ENCODE data around the gene VPS72.
"Not testable (repeated sequence)": the region's sequence is repeated elsewhere in the genome, so short reads cannot be mapped to it uniquely, and the experiment has no call there.

Gene VPS72

GRCh38 chr1:151188667-151189066 lies 1.3 kb downstream of the VPS72 start:
- not testable (repeated sequence) for H3K27ac ChIP-seq (ENCODE audit: low read depth, low read length)
- H3K9ac ChIP-seq (ENCODE audit: low read depth in 1 of 2, low read length in 2 of 2): peak overlapping the region; percentile 79 to 97
- H3K4me3 ChIP-seq (ENCODE audit: low read depth in 1 of 2, low read length in 2 of 2): peak overlapping the region; percentile 89 to 92

GRCh38 chr1:151187205-151187604 lies 2.8 kb downstream of the VPS72 start:
- H3K27me3 ChIP-seq (ENCODE audit: control insufficient read depth in 1 of 2, insufficient read depth in 2 of 2, low read length in 2 of 2): no peaks in the 10 kb centered on the region
- peaks cover 11 to 16% of the 10 kb centered on the region in 2 donors for H3K4me1 ChIP-seq (ENCODE audit: control insufficient read depth in 1 of 2, insufficient read depth in 2 of 2, low read length in 2 of 2)
- H3K36me3 ChIP-seq (ENCODE audit: control insufficient read depth in 1 of 2, insufficient read depth in 2 of 2, low read length in 2 of 2): peaks cover 21 to 33% of the 10 kb centered on the region in 2 donors
- no peak overlapping the region for H3K9ac ChIP-seq (ENCODE audit: low read depth in 1 of 2, low read length in 2 of 2)
- no peaks in the 10 kb centered on the region for H3K9me3 ChIP-seq (ENCODE audit: control insufficient read depth in 1 of 2, low read length in 2 of 2)
- no peak overlapping the region for H3K4me3 ChIP-seq (ENCODE audit: low read depth in 1 of 2, low read length in 2 of 2)
- H3K27ac ChIP-seq (ENCODE audit: low read depth, low read length): no peak overlapping the region

More at GRCh38 chr1:151188667-151189066, 1.3 kb downstream of the VPS72 start:
- H3K27me3 ChIP-seq (ENCODE audit: control insufficient read depth in 1 of 2, insufficient read depth in 2 of 2, low read length in 2 of 2); H3K9me3 ChIP-seq (ENCODE audit: control insufficient read depth in 1 of 2, low read length in 2 of 2): not testable (repeated sequence)
- peaks cover 14 to 21% of the 10 kb centered on the region in 2 donors for H3K36me3 ChIP-seq (ENCODE audit: control insufficient read depth in 1 of 2, insufficient read depth in 2 of 2, low read length in 2 of 2)
- peaks cover 11 to 16% of the 10 kb centered on the region in 2 donors for H3K4me1 ChIP-seq (ENCODE audit: control insufficient read depth in 1 of 2, insufficient read depth in 2 of 2, low read length in 2 of 2)

DNA sequence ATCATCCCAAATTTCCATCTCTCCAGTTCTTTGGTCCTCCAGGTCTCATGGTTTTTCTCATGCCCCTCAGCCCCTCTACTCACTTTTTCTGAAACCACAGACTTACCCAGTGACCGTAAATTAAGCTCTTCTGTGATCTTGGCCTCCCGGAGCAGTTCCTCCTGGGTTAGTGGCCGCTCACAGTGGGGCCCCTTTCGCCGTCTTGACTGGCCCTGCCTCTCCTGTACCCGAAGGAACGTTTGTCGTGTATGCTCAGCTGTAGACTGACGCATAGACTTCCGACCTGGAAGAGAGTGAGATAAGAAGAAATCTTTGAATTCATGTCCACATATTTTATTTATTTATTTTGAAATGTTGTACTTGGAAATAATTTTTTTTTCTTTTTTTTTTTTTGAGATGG lies 5.8 kb downstream of the VPS72 start:
- no peak overlapping the region for H3K27ac ChIP-seq (ENCODE audit: low read depth, low read length)
- peaks cover 26 to 58% of the 10 kb centered on the region in 2 donors for H3K36me3 ChIP-seq (ENCODE audit: control insufficient read depth in 1 of 2, insufficient read depth in 2 of 2, low read length in 2 of 2)
- no peak overlapping the region for H3K4me3 ChIP-seq (ENCODE audit: low read depth in 1 of 2, low read length in 2 of 2)
- peaks cover 11 to 12% of the 10 kb centered on the region in 2 donors for H3K4me1 ChIP-seq (ENCODE audit: control insufficient read depth in 1 of 2, insufficient read depth in 2 of 2, low read length in 2 of 2)
- no peak overlapping the region for H3K9ac ChIP-seq (ENCODE audit: low read depth in 1 of 2, low read length in 2 of 2)
- H3K27me3 ChIP-seq (ENCODE audit: control insufficient read depth in 1 of 2, insufficient read depth in 2 of 2, low read length in 2 of 2): no peaks in the 10 kb centered on the region
- H3K9me3 ChIP-seq (ENCODE audit: control insufficient read depth in 1 of 2, low read length in 2 of 2): no peaks in the 10 kb centered on the region

GRCh38 chr1:151176514-151177045 lies 13.4 kb downstream of the VPS72 start:
- Histone ChIP-seq H3K4me1 (ENCODE audit: control insufficient read depth in 1 of 2, insufficient read depth in 2 of 2, low read length in 2 of 2) (no peaks in the 10 kb centered on the region), H3K27me3 (ENCODE audit: control insufficient read depth in 1 of 2, insufficient read depth in 2 of 2, low read length in 2 of 2) (no peaks in the 10 kb centered on the region), H3K36me3 (ENCODE audit: control insufficient read depth in 1 of 2, insufficient read depth in 2 of 2, low read length in 2 of 2) (peaks cover 24 to 81% of the 10 kb centered on the region in 2 donors), H3K9me3 (ENCODE audit: control insufficient read depth in 1 of 2, low read length in 2 of 2) (no peaks in the 10 kb centered on the region), H3K27ac (ENCODE audit: low read depth, low read length) (no peak overlapping the region), H3K9ac (ENCODE audit: low read depth in 1 of 2, low read length in 2 of 2) (no peak overlapping the region), H3K4me3 (ENCODE audit: low read depth in 1 of 2, low read length in 2 of 2) (no peak overlapping the region)

DNA sequence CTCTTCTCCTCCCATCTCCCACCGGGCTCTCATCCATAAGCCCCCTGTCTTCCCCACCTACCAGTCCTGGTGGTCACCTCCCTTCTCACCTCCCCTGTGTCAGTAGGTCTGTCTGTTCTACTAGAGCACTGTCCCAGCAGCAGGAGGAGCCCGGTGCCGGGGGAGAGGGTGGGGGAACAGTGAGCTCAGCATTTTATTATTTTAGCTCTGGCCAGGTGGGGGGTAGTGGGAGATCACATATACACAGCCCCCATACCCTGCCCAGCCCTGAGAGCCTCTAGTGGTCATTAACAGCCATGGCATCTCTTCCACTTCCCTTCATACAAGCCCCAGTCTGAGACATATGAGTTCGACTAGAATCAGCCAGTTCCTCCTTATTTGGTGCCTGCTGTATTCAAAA lies 14.1 kb downstream of the VPS72 start, which contains the start of gene TMOD4:
Gene TMOD4, minus strand, starts transcription at position 119 of the 400 bp plus-strand sequence. CDS start 1,106 bp downstream, outside the sequence.
- Histone ChIP-seq H3K27me3 (ENCODE audit: control insufficient read depth in 1 of 2, insufficient read depth in 2 of 2, low read length in 2 of 2) (no peaks in the 10 kb centered on the region), H3K9ac (ENCODE audit: low read depth in 1 of 2, low read length in 2 of 2) (no peak within 1 kb of the TSS), H3K4me3 (ENCODE audit: low read depth in 1 of 2, low read length in 2 of 2) (no peak within 1 kb of the TSS), H3K36me3 (ENCODE audit: control insufficient read depth in 1 of 2, insufficient read depth in 2 of 2, low read length in 2 of 2) (peaks cover 21 to 80% of the 10 kb centered on the region in 2 donors), H3K4me1 (ENCODE audit: control insufficient read depth in 1 of 2, insufficient read depth in 2 of 2, low read length in 2 of 2) (no peaks in the 10 kb centered on the region), H3K27ac (ENCODE audit: low read depth, low read length) (no peak within 1 kb of the TSS), H3K9me3 (ENCODE audit: control insufficient read depth in 1 of 2, low read length in 2 of 2) (no peaks in the 10 kb centered on the region)

GRCh38 chr1:151175041-151175741 lies 14.8 kb downstream of the VPS72 start:
- H3K4me3 ChIP-seq (ENCODE audit: low read depth in 1 of 2, low read length in 2 of 2): no peak overlapping the region
- peaks cover 21 to 80% of the 10 kb centered on the region in 2 donors for H3K36me3 ChIP-seq (ENCODE audit: control insufficient read depth in 1 of 2, insufficient read depth in 2 of 2, low read length in 2 of 2)

DNA sequence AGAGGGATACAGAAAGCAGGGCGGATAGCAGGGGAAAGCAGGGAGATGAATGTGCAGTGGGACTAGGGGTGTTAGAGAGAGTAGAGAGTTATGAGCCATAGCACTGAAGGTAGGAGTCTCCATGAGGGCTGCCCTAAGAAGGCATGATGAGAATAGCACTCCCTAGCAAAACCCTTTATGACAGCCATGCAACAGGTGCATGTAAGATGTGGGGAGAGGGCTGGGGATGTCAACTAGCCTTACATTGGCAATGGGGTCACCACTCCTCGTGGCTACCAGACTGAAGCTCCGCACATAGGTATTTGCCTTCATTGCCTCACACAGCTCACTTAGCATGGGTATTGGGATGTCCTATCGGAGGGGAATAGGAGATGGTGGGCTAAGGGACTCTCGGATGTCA lies 18.8 kb downstream of the VPS72 start:
- no peak overlapping the region for H3K4me3 ChIP-seq (ENCODE audit: low read depth in 1 of 2, low read length in 2 of 2)
- H3K27ac ChIP-seq (ENCODE audit: low read depth, low read length): no peak overlapping the region
- peaks cover 17 to 63% of the 10 kb centered on the region in 2 donors for H3K36me3 ChIP-seq (ENCODE audit: control insufficient read depth in 1 of 2, insufficient read depth in 2 of 2, low read length in 2 of 2)
- peaks cover 8 to 9% of the 10 kb centered on the region in 2 donors for H3K4me1 ChIP-seq (ENCODE audit: control insufficient read depth in 1 of 2, insufficient read depth in 2 of 2, low read length in 2 of 2)
- no peaks in the 10 kb centered on the region for H3K27me3 ChIP-seq (ENCODE audit: control insufficient read depth in 1 of 2, insufficient read depth in 2 of 2, low read length in 2 of 2)
- no peaks in the 10 kb centered on the region for H3K9me3 ChIP-seq (ENCODE audit: control insufficient read depth in 1 of 2, low read length in 2 of 2)
- H3K9ac ChIP-seq (ENCODE audit: low read depth in 1 of 2, low read length in 2 of 2): no peak overlapping the region

More at GRCh38 chr1:151175041-151175741, 14.8 kb downstream of the VPS72 start:
- no peaks in the 10 kb centered on the region for H3K27me3 ChIP-seq (ENCODE audit: control insufficient read depth in 1 of 2, insufficient read depth in 2 of 2, low read length in 2 of 2)
- H3K27ac ChIP-seq (ENCODE audit: low read depth, low read length): no peak overlapping the region
- H3K9ac ChIP-seq (ENCODE audit: low read depth in 1 of 2, low read length in 2 of 2): no peak overlapping the region
- no peaks in the 10 kb centered on the region for H3K9me3 ChIP-seq (ENCODE audit: control insufficient read depth in 1 of 2, low read length in 2 of 2)
- no peaks in the 10 kb centered on the region for H3K4me1 ChIP-seq (ENCODE audit: control insufficient read depth in 1 of 2, insufficient read depth in 2 of 2, low read length in 2 of 2)

DNA sequence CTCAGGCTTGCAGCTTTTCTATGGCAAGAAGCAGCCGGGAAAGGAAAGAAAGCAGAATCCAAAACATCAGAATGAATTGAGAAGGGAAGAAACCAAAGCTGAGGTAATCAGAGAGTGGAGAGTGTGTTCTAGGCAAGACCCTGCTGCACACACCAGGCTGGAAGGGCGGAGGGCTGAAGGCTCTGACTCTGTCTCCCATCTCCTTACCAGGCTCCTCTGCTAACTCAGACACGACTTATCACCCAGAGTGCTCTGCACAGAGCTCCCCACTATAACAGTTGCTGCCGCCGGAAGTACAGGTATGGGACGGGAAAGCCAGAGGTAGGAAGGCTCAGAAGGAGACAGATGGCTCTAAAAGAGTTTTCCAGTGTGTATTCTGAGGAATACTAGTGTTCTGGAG lies 22.9 kb downstream of the VPS72 start:
- Histone ChIP-seq H3K4me1 (ENCODE audit: control insufficient read depth in 1 of 2, insufficient read depth in 2 of 2, low read length in 2 of 2) (peaks cover 22 to 23% of the 10 kb centered on the region in 2 donors), H3K27me3 (ENCODE audit: control insufficient read depth in 1 of 2, insufficient read depth in 2 of 2, low read length in 2 of 2) (no peaks in the 10 kb centered on the region), H3K4me3 (ENCODE audit: low read depth in 1 of 2, low read length in 2 of 2) (peak overlapping the region; percentile 97 to 98), H3K9ac (ENCODE audit: low read depth in 1 of 2, low read length in 2 of 2) (peak overlapping the region in 1 of 2 donors; percentile 81), H3K36me3 (ENCODE audit: control insufficient read depth in 1 of 2, insufficient read depth in 2 of 2, low read length in 2 of 2) (peaks cover 3 to 35% of the 10 kb centered on the region in 2 donors), H3K27ac (ENCODE audit: low read depth, low read length) (no peak overlapping the region), H3K9me3 (ENCODE audit: control insufficient read depth in 1 of 2, low read length in 2 of 2) (no peaks in the 10 kb centered on the region)

DNA sequence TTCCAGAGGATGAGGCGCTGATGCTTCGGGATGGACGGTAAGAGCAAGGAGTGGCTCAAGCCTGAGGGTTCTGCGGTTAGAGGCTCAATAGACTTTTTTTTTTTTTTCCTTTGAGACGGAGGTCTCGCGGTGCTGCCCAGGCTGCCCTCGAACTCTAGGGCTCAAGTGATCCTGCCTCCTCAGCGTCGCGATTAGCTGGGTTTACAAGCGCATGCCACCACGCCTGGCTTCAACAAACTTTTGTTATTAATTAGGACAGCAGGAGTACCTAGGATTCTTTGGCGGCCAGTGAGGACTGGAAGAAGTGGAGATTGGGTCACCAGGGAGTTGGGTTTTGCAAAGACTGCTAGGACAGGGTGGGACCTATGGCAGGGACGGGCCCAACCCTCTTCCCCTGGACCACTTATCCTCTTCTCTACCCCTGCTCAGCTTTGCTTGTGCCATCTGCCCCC lies 23.5 kb downstream of the VPS72 start:
- Histone ChIP-seq H3K9me3 (ENCODE audit: control insufficient read depth in 1 of 2, low read length in 2 of 2) (no peaks in the 10 kb centered on the region), H3K4me3 (ENCODE audit: low read depth in 1 of 2, low read length in 2 of 2) (peak overlapping the region; percentile 97 to 98), H3K4me1 (ENCODE audit: control insufficient read depth in 1 of 2, insufficient read depth in 2 of 2, low read length in 2 of 2) (peaks cover 22 to 23% of the 10 kb centered on the region in 2 donors), H3K36me3 (ENCODE audit: control insufficient read depth in 1 of 2, insufficient read depth in 2 of 2, low read length in 2 of 2) (peaks cover 3 to 38% of the 10 kb centered on the region in 2 donors), H3K9ac (ENCODE audit: low read depth in 1 of 2, low read length in 2 of 2) (peak overlapping the region; percentile 81 to 88), H3K27me3 (ENCODE audit: control insufficient read depth in 1 of 2, insufficient read depth in 2 of 2, low read length in 2 of 2) (no peaks in the 10 kb centered on the region), H3K27ac (ENCODE audit: low read depth, low read length) (no peak overlapping the region)

DNA sequence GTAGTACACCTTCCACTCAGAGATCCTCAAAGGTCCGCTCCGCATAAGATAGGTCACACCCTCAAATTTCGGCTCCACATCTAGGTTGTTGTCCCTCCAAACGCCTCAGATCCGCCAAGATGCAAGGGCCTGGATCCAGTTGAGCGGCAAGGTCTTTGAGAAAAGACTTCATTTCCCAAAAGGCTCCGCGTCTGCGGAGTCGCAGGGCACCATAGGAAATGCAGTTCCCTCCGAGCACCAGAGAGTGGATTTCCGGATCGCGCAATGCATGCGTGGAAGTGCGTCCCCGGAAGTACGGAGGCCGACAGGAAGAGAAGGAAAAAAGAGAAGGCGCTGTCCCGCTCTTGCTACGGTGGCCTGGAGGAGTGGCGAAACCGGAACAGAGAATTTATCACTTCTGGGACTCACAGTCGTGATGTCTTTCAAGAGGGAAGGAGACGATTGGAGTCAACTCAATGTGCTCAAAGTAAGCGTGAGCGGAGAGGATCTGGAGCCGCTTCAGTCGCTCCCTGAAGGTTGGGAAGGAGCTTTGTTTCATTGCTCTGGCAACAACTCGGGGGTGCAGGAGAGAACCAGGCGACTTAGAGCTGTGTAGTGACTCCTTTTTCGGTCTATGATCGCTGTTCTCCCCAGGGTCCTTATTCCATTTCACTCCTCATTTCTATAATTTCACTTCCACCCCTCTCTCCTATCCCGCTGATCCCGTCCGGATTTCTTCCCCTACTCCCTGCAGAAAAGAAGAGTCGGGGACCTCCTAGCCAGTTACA lies 24.1 kb downstream of the VPS72 start, which contains the start of the genes LYSMD1 and SCNM1:
Gene LYSMD1, minus strand, starts transcription at position 165 of the 767 bp plus-strand sequence. CDS start 644 bp downstream, outside the sequence.
Gene SCNM1, plus strand, starts transcription at position 407 of the 767 bp plus-strand sequence. Its CDS starts 9 bp downstream, at position 416.
- peaks cover 3 to 35% of the 10 kb centered on the region in 2 donors for H3K36me3 ChIP-seq (ENCODE audit: control insufficient read depth in 1 of 2, insufficient read depth in 2 of 2, low read length in 2 of 2)
- peak within 1 kb of the TSS; percentile 97 to 98 for H3K4me3 ChIP-seq (ENCODE audit: low read depth in 1 of 2, low read length in 2 of 2)
- H3K4me1 ChIP-seq (ENCODE audit: control insufficient read depth in 1 of 2, insufficient read depth in 2 of 2, low read length in 2 of 2): peaks cover 22 to 23% of the 10 kb centered on the region in 2 donors
- no peaks in the 10 kb centered on the region for H3K27me3 ChIP-seq (ENCODE audit: control insufficient read depth in 1 of 2, insufficient read depth in 2 of 2, low read length in 2 of 2)
- H3K9me3 ChIP-seq (ENCODE audit: control insufficient read depth in 1 of 2, low read length in 2 of 2): no peaks in the 10 kb centered on the region
- peak within 1 kb of the TSS; percentile 77 for H3K27ac ChIP-seq (ENCODE audit: low read depth, low read length)
- peak within 1 kb of the TSS; percentile 81 to 90 for H3K9ac ChIP-seq (ENCODE audit: low read depth in 1 of 2, low read length in 2 of 2)

All from duodenal mucosa (tissue), 2 donors.